IMR-90 (cell line): ENCODE data around the gene AP4M1. TPM values are rescaled to one million over a fixed set of nuclear protein-coding genes. Genes with fewer than 3 reads are reported as not detected.

ENCODE experiments used
- ATAC-seq: fragments of 200-7000 bp; cut with Tn5 transposase; 2 replicates; pipeline ENCODE4 v1.9.1; 2020; ENCODE audit warnings: low read depth, mild to moderate bottlenecking, moderate library complexity
- BruUV-seq: library from RNA; stranded (reverse); fragments of 400-500 nt; replicated peaks from 2 replicates; lab custom pipeline; 2021; lab: Mats Ljungman, UMichigan
- CTCF ChIA-PET: fragments of 300-600 bp; formaldehyde crosslinking; extraction: SDS; loops from one replicate; lab custom pipeline; 2021; ENCODE audit warnings: antibody characterized with exemption; lab: Yijun Ruan, JAX
- POLR2A ChIA-PET: fragments of 300-600 bp; sonication (Branson Sonifier 250); formaldehyde crosslinking; loops from one replicate; lab custom pipeline; 2022; ENCODE audit warnings: antibody characterized with exemption; ENCODE audit not compliant: unreplicated experiment; lab: Charles Lee
- DNase-seq: peaks from one replicate; pipeline ENCODE4 v3.0.0; 2013
- H2AFZ ChIP-seq: replicated peaks from 2 replicates; pipeline ENCODE3; 2013; ENCODE audit warnings: low read length, mild to moderate bottlenecking; ENCODE audit not compliant: poor library complexity
- H2AK5ac ChIP-seq: 2 replicates; pipeline ENCODE4 v1.6.1; 2013; ENCODE audit warnings: low read depth, low read length, inconsistent platforms
- H2AK9ac ChIP-seq: replicated peaks from 2 replicates; pipeline ENCODE3; 2013; ENCODE audit warnings: mild to moderate bottlenecking, low read depth, low read length, moderate library complexity; ENCODE audit not compliant: poor library complexity
- H2BK120ac ChIP-seq: 2 replicates; pipeline ENCODE4 v1.6.1; 2013; ENCODE audit warnings: low read depth, low read length, inconsistent platforms
- H2BK15ac ChIP-seq: 3 replicates; pipeline ENCODE4 v1.6.1; 2013; ENCODE audit warnings: low read depth, low read length, inconsistent platforms
- H2BK20ac ChIP-seq: 2 replicates; pipeline ENCODE4 v1.6.1; 2013; ENCODE audit warnings: low read depth, mild to moderate bottlenecking, inconsistent platforms, low read length, moderate library complexity
- H2BK5ac ChIP-seq: 2 replicates; pipeline ENCODE4 v1.6.1; 2013; ENCODE audit warnings: mild to moderate bottlenecking, low read depth, low read length, inconsistent platforms; ENCODE audit not compliant: poor library complexity, severe bottlenecking
- H3K14ac ChIP-seq: replicated peaks from 2 replicates; pipeline ENCODE4 v1.6.1; 2013; ENCODE audit warnings: low read depth, low read length, inconsistent platforms
- H3K18ac ChIP-seq: 2 replicates; pipeline ENCODE4 v1.6.1; 2013; ENCODE audit warnings: low read depth, low read length, control low read depth
- H3K23ac ChIP-seq: 2 replicates; pipeline ENCODE4 v1.6.1; 2013; ENCODE audit warnings: low read depth, low read length, inconsistent platforms
- H3K27ac ChIP-seq: 2 replicates; pipeline ENCODE4 v1.5.1; 2013; ENCODE audit warnings: mild to moderate bottlenecking, control low read depth, low read length; ENCODE audit not compliant: insufficient read depth
- H3K27me3 ChIP-seq: 2 replicates; pipeline ENCODE4 v1.6.1; 2013; ENCODE audit warnings: low read length; ENCODE audit not compliant: control insufficient read depth, insufficient read depth
- H3K36me3 ChIP-seq: 2 replicates; pipeline ENCODE4 v1.6.1; 2013; ENCODE audit warnings: low read length, mixed read lengths; ENCODE audit not compliant: control insufficient read depth, insufficient read depth
- H3K4ac ChIP-seq: 2 replicates; pipeline ENCODE4 v1.6.1; 2013; ENCODE audit warnings: low read depth, low read length, inconsistent platforms
- H3K4me1 ChIP-seq: 2 replicates; pipeline ENCODE4 v1.6.1; 2013; ENCODE audit warnings: low read length, mixed read lengths; ENCODE audit not compliant: control insufficient read depth, insufficient read depth
- H3K4me2 ChIP-seq: 2 replicates; pipeline ENCODE4 v1.6.1; 2013; ENCODE audit warnings: low read depth, mild to moderate bottlenecking, control low read depth, low read length, moderate library complexity
- H3K4me3 ChIP-seq: 2 replicates; pipeline ENCODE4 v1.5.1; 2013; ENCODE audit warnings: low read depth, mild to moderate bottlenecking, control low read depth, low read length, moderate library complexity; ENCODE audit not compliant: insufficient read depth
- H3K56ac ChIP-seq: 2 replicates; pipeline ENCODE4 v1.6.1; 2013; ENCODE audit warnings: low read length, inconsistent platforms; ENCODE audit not compliant: insufficient read depth; ENCODE audit errors: extremely low read depth
- H3K79me1 ChIP-seq, 2 experiments: 2 replicates each; pipeline ENCODE4 v1.6.1; 2013; ENCODE audit warnings: low read length in 2 of 2, inconsistent platforms in 1 of 2, low read depth in 1 of 2
- H3K9ac ChIP-seq: 2 replicates; pipeline ENCODE4 v1.6.1; 2013; ENCODE audit warnings: low read depth, low read length, control low read depth
- H3K9me1 ChIP-seq: 2 replicates; pipeline ENCODE4 v1.6.1; 2013; ENCODE audit warnings: low read length, inconsistent platforms; ENCODE audit not compliant: insufficient read depth
- H3K9me3 ChIP-seq: 2 replicates; pipeline ENCODE4 v1.6.1; 2013; ENCODE audit warnings: low read length; ENCODE audit not compliant: control insufficient read depth, insufficient read depth
- H4K20me1 ChIP-seq: 2 replicates; pipeline ENCODE4 v1.6.1; 2013; ENCODE audit warnings: low read length, inconsistent platforms; ENCODE audit not compliant: insufficient read depth
- H4K5ac ChIP-seq: 2 replicates; pipeline ENCODE4 v1.6.1; 2013; ENCODE audit warnings: mild to moderate bottlenecking, low read depth, low read length, control low read depth
- H4K8ac ChIP-seq, 2 experiments: 2 replicates each; pipeline ENCODE4 v1.6.1; 2013; ENCODE audit warnings: low read depth in 2 of 2, low read length in 2 of 2, control low read depth in 1 of 2, inconsistent platforms in 1 of 2
- H4K91ac ChIP-seq: 2 replicates; pipeline ENCODE4 v1.6.1; 2013; ENCODE audit warnings: low read depth, low read length, inconsistent platforms; ENCODE audit not compliant: insufficient read depth
- BHLHE40 ChIP-seq: fragments of 150-350 bp; IDR thresholded peaks from 2 replicates; pipeline ENCODE4 v1.6.1; 2016; ENCODE audit warnings: mild to moderate bottlenecking, low read depth, low read length
- CHD1 ChIP-seq: IDR thresholded peaks from 2 replicates; pipeline ENCODE4 v1.6.1; 2012; ENCODE audit warnings: low read depth, low read length, improper control_type of control experiment
- MAFK ChIP-seq: IDR thresholded peaks from 2 replicates; pipeline ENCODE4 v1.6.1; 2012; ENCODE audit warnings: low read depth, low read length, improper control_type of control experiment
- MAZ ChIP-seq: IDR thresholded peaks from 2 replicates; pipeline ENCODE4 v1.6.1; 2012; ENCODE audit warnings: low read depth, mild to moderate bottlenecking, low read length, improper control_type of control experiment, moderate library complexity, borderline replicate concordance
- MXI1 ChIP-seq: IDR thresholded peaks from 2 replicates; pipeline ENCODE4 v1.6.1; 2012; ENCODE audit warnings: low read depth, mild to moderate bottlenecking, low read length, moderate library complexity, borderline replicate concordance
- POLR2A ChIP-seq: IDR thresholded peaks from 2 replicates; pipeline ENCODE4 v1.6.1; 2012; ENCODE audit warnings: mild to moderate bottlenecking, low read depth, low read length
- RFX5 ChIP-seq: IDR thresholded peaks from 2 replicates; pipeline ENCODE4 v1.8.0; 2012; ENCODE audit warnings: low read depth, mild to moderate bottlenecking, low read length, moderate library complexity
- USF2 ChIP-seq: fragments of 150-350 bp; IDR thresholded peaks from 2 replicates; pipeline ENCODE4 v1.6.1; 2017; ENCODE audit warnings: mild to moderate bottlenecking, antibody characterized with exemption, low read length, low read depth
- WGBS, 2 experiments: methylation state at CpG; one replicate each; pipeline versions ENCODE4 v1.1.5 to v1.1.7; 2013; ENCODE audit warnings: missing lambda C conversion rate in 2 of 2; ENCODE audit not compliant: insufficient read length in 1 of 2; ENCODE audit errors: extremely low coverage in 2 of 2; 5-methylcytosine and 5-hydroxymethylcytosine counted together
- dilution Hi-C: fragments of 300-500 bp; cut with HindIII; formaldehyde crosslinking; loops from one replicate; pipeline ENCODE4 v1.14.3; 2018; ENCODE audit warnings: low sequenced_read_pairs; ENCODE audit not compliant: unreplicated experiment
- in situ Hi-C: fragments of 300-500 bp; cut with MboI; formaldehyde crosslinking; loops from 3 replicates; pipeline ENCODE4 v1.14.3; 2019; ENCODE audit warnings: low sequenced_read_pairs, inconsistent platforms, mixed read lengths
- intact Hi-C: fragments of 100-400 bp; cut with micrococcal nuclease; formaldehyde crosslinking; loops from 2 replicates; pipeline ENCODE4 v1.10.0; 2022
- polyA plus RNA-seq, 3 experiments: library from polyadenylated mRNA; depleted of rRNA; stranded (reverse); fragments of >200 nt; gene quantifications; 2 replicates each; pipeline ENCODE4 v1.2.3, GENCODE V29; 2012; ENCODE audit warnings: low replicate concordance in 1 of 3
- total RNA-seq: library from RNA; depleted of rRNA; stranded (reverse); fragments of >200 nt; gene quantifications from 2 replicates; pipeline ENCODE4 v1.2.3, GENCODE V29; 2012

Gene AP4M1
- total and polyA plus RNA-seq, 2 of the 4 experiments (the other 2 are of a cell fraction) = 21.1 to 21.4 TPM

DNA sequence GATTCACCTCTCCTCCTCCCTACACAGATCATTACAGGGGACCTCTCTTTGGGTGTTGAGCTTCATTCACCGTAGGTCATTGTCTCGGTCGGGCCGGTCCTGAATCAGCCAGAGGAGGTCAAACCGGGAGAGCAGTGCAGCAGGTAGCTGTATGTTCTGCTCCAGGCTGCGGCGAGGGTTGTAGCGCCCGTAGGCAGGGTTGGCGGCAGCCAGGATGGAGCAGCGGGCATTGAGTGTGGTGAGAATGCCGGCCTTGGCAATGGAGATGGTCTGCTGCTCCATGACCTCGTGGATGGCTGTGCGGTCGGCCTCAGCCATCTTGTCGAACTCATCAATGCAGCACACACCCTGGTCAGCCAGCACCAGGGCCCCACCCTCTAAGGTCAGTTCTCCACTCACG lies 5.7 kb upstream of the AP4M1 start:
- no peak overlapping the region for H2BK20ac ChIP-seq

More for the DNA sequence above, 5.7 kb upstream of the AP4M1 start:
- Histone ChIP-seq H2AK5ac (no peak overlapping the region), H3K9me3 (no peaks in the 10 kb centered on the region), H2BK120ac (no peak overlapping the region), H4K91ac (no peak overlapping the region), H4K5ac (no peak overlapping the region), H2AFZ (no peak overlapping the region), H2BK15ac (no peak overlapping the region), H3K36me3 (peaks cover 79% of the 10 kb centered on the region), H3K23ac (no peak overlapping the region), H3K4me2 (no peak overlapping the region), H3K27ac (no peak overlapping the region), H3K4me3 (no peak overlapping the region), H4K20me1 (peaks cover 11% of the 10 kb centered on the region), H3K4ac (no peak overlapping the region), H3K9ac (no peak overlapping the region), H3K56ac (no peak overlapping the region), H3K79me1 (peaks cover 45 to 81% of the 10 kb centered on the region in 2 experiments), H4K8ac (no peak overlapping the region), H3K27me3 (no peaks in the 10 kb centered on the region), H2BK5ac (no peak overlapping the region), H3K18ac (no peak overlapping the region), H3K14ac (no peak overlapping the region), H2AK9ac (no peak overlapping the region), H3K4me1 (peaks cover 7% of the 10 kb centered on the region), H3K9me1 (peaks cover 5% of the 10 kb centered on the region)
- WGBS, 2 experiments = no CpG with 5 or more reads among the region's 17 CpGs
- TF ChIP-seq BHLHE40 (no peak), USF2 (no peak), MAFK (no peak), MAZ (no peak), RFX5 (no peak), MXI1 (no peak), POLR2A (no peak), CHD1 (no peak)
- ChIA-PET CTCF (no interaction called here), POLR2A (no interaction called here)
- ATAC-seq (no peak), DNase-seq (no peak)
- no TSS peak for BruUV-seq
- dilution Hi-C loops = no loop called here
- in situ Hi-C loops = no loop called here
- intact Hi-C loops = no loop called here
